ENCODE data around the gene VTN. TPM values are rescaled to one million over a fixed set of nuclear protein-coding genes. Genes with fewer than 3 reads are reported as not detected.
A peak's percentile ranks its signal among the peaks of the same experiment; 100 is the strongest.

VTN gene
- total and polyA plus RNA-seq, 2 donors from 2014 or later = 0.98 to 3.5 TPM

DNA sequence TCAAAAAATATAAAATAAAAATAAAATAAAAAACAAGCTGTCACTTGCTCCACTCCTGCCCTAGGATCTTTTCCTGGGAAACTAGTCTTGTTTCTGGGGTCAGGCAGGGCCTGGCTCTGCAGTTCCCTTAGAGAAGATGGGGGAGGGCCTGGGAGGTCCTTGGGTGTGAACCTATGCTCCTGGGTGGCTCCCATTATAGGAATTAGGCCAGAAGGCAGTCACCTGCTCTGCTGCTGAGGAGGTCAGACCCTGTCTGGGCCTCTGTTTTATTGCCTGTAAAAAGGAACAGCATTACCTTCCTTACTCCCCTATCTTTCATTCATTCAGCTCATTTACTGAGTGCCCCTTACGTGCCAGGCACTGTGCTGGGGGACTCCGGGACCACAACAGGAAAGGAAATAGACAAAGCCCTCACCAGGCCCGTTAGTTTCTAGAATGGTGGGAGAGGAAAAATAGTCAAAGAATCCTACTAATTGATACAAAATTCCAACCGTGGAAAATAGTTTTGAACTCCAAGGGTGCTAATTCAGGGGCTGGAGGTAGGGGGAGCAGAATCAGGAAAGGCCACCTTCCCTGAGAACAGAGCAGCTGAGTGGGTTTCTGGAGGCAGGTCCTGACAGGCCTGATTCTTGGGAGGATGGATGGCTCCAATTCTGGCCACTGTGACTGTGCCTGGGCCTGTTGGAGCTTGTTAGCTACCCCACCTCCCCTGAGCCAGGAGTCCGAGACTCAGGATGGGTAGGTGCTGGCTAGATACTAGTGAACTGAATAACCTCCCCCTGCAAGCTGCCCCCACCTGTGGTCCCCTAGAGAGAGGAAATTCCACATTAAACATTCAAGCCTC, 37.2 kb upstream of the VTN start:
- TF ChIP-seq, protein P1, sequence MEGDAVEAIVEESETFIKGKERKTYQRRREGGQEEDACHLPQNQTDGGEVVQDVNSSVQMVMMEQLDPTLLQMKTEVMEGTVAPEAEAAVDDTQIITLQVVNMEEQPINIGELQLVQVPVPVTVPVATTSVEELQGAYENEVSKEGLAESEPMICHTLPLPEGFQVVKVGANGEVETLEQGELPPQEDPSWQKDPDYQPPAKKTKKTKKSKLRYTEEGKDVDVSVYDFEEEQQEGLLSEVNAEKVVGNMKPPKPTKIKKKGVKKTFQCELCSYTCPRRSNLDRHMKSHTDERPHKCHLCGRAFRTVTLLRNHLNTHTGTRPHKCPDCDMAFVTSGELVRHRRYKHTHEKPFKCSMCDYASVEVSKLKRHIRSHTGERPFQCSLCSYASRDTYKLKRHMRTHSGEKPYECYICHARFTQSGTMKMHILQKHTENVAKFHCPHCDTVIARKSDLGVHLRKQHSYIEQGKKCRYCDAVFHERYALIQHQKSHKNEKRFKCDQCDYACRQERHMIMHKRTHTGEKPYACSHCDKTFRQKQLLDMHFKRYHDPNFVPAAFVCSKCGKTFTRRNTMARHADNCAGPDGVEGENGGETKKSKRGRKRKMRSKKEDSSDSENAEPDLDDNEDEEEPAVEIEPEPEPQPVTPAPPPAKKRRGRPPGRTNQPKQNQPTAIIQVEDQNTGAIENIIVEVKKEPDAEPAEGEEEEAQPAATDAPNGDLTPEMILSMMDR (IDR thresholded peaks at IDR 0.05; ENCODE audit: borderline replicate concordance, extremely low read depth, insufficient read depth) = no peak
- intact Hi-C loops (cut with DNase I) = no loop called here
- Histone ChIP-seq H3K27me3 (ENCODE audit: control insufficient read depth, insufficient read depth, low read length) (no peaks in the 10 kb centered on the region), H3K4me1 (ENCODE audit: control insufficient read depth in 2 of 3, insufficient read depth in 2 of 3, low read depth in 1 of 3, low read length in 3 of 3) (peaks cover 0 to 11% (median 0%) of the 10 kb centered on the region in 3 donors), H3K36me3 (ENCODE audit: control insufficient read depth in 2 of 3, insufficient read depth in 3 of 3, low read length in 3 of 3) (no peaks in the 10 kb centered on the region), H3K4me3 (ENCODE audit: low read length in 3 of 3) (no peak overlapping the region), H3K9ac (ENCODE audit: low read length in 3 of 3) (no peak overlapping the region), H3K9me3 (ENCODE audit: control insufficient read depth in 2 of 3, insufficient read depth in 1 of 3, low read length in 3 of 3) (no peaks in the 10 kb centered on the region), H3K27ac (ENCODE audit: low read depth in 2 of 2, low read length in 2 of 2) (no peak overlapping the region)
- FAIRE-seq (no peak), DNase-seq (no peak)

DNA sequence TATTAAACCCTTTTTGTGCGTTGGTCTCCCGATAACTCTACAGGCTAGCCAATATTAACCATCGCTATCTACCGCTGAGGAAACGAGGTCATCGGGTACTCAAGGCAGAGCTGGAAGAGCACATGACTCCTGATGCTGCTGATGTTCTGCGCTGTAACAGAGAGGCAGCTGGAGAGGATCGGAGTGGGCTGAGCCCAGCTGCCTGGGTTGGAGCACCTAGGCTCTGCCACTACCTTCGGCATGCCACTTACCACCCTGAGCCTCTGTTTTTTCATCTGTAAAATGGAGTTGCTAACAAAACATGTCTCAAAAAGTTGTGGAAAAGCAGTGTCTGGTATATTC, 36.3 kb upstream of the VTN start:
- H3K27me3 ChIP-seq (ENCODE audit: control insufficient read depth, insufficient read depth, low read length) = no peaks in the 10 kb centered on the region
- DNase-seq = peak in 2 of 5 donors; percentile 16 to 37

DNA sequence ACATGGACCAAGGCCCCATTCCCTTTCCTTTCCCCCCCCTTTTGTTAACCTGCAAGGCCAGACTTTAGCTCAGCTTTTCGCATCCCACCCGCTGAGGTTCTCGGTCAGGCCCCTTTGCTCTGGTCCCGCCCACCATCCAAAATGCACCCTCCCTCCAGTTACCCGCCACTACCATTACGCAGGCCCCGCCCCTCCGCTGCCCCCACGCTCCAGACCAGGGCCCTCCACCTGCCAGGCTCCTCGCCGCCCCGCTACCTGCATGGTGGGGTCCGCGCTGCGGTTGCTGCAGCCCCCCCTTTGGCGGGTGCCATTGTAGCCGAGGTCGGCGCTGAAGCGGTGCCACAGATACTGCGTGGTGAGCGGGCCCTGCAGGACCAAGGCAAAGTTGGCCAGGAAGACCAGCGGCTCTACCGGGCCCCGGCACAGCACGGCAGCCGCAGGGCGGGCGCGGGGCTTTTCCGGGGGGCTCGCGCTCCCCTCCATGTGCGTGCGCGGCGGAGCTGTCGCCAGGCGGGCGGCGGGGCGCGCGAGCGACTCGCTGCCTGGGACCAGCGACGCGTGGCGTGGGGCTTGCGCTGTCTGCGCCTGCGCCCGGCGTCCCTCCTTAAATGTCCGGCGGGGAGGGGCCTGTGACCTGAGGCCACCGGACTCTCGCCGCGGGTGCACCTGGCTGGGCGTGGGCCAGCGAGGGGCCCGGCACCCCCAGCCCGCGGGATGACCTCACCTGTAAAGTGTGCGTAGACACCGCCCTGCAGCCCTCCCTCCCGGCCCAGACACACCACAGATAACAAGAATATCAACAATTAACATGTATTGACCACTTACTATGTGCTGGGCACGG, 35.7 kb upstream of the VTN start, which contains the start of gene SLC46A1:
TSS of gene SLC46A1 (minus strand) at position 581 of the 841 bp plus-strand sequence. CDS start at position 483, 98 bp downstream.
- FAIRE-seq = no peak
- TF ChIP-seq, protein P1 (IDR thresholded peaks at IDR 0.05; ENCODE audit: borderline replicate concordance, extremely low read depth, insufficient read depth) = no peak
- H3K27me3 ChIP-seq (ENCODE audit: control insufficient read depth, insufficient read depth, low read length) = no peaks in the 10 kb centered on the region
- H3K9ac ChIP-seq (ENCODE audit: low read length in 3 of 3) = peak within 1 kb of the TSS in 2 of 3 donors; percentile 21 to 22
- H3K9me3 ChIP-seq (ENCODE audit: control insufficient read depth in 2 of 3, insufficient read depth in 1 of 3, low read length in 3 of 3) = no peaks in the 10 kb centered on the region
- no peaks in the 10 kb centered on the region for H3K36me3 ChIP-seq (ENCODE audit: control insufficient read depth in 2 of 3, insufficient read depth in 3 of 3, low read length in 3 of 3)
- H3K4me3 ChIP-seq (ENCODE audit: low read length in 3 of 3) = peak within 1 kb of the TSS; percentile 49 to 59 (median 53)
- H3K27ac ChIP-seq (ENCODE audit: low read depth in 2 of 2, low read length in 2 of 2) = no peak within 1 kb of the TSS
- peaks cover 0 to 11% (median 0%) of the 10 kb centered on the region in 3 donors for H3K4me1 ChIP-seq (ENCODE audit: control insufficient read depth in 2 of 3, insufficient read depth in 2 of 3, low read depth in 1 of 3, low read length in 3 of 3)
- DNase-seq = peak; percentile 65 to 83 (median 76)
- intact Hi-C loops (cut with DNase I) = no loop called here

More for the DNA sequence above, 36.3 kb upstream of the VTN start:
- TF ChIP-seq, protein P1 (IDR thresholded peaks at IDR 0.05; ENCODE audit: borderline replicate concordance, extremely low read depth, insufficient read depth) = no peak
- peak overlapping the region; percentile 49 to 59 (median 53) for H3K4me3 ChIP-seq (ENCODE audit: low read length in 3 of 3)
- no peaks in the 10 kb centered on the region for H3K9me3 ChIP-seq (ENCODE audit: control insufficient read depth in 2 of 3, insufficient read depth in 1 of 3, low read length in 3 of 3)
- intact Hi-C loops (cut with DNase I) = no loop called here
- no peak overlapping the region for H3K9ac ChIP-seq (ENCODE audit: low read length in 3 of 3)
- H3K4me1 ChIP-seq (ENCODE audit: control insufficient read depth in 2 of 3, insufficient read depth in 2 of 3, low read depth in 1 of 3, low read length in 3 of 3) = peaks cover 0 to 11% (median 0%) of the 10 kb centered on the region in 3 donors
- FAIRE-seq = no peak
- no peaks in the 10 kb centered on the region for H3K36me3 ChIP-seq (ENCODE audit: control insufficient read depth in 2 of 3, insufficient read depth in 3 of 3, low read length in 3 of 3)
- no peak overlapping the region for H3K27ac ChIP-seq (ENCODE audit: low read depth in 2 of 2, low read length in 2 of 2)
